Choroid plexus epithelial cell (primary cell): ENCODE measurements around the gene CRY2.

Experiments used
- DNase-seq: peaks from one replicate; pipeline ENCODE4 v3.0.0-alpha.2; 2010; ENCODE audit warnings: low read depth
- H3K4me3 ChIP-seq: 2 replicates; pipeline ENCODE4 v1.5.1; 2011; ENCODE audit warnings: low read depth, mild to moderate bottlenecking, control low read depth, low read length, moderate library complexity
- TF ChIP-seq, protein P1 (sequence below): conservative IDR thresholded peaks from 2 replicates; pipeline ENCODE4 v1.5.1; 2011; ENCODE audit warnings: low read depth, mild to moderate bottlenecking, control low read depth, inconsistent platforms, low read length, moderate library complexity

The CRY2 gene

DNA sequence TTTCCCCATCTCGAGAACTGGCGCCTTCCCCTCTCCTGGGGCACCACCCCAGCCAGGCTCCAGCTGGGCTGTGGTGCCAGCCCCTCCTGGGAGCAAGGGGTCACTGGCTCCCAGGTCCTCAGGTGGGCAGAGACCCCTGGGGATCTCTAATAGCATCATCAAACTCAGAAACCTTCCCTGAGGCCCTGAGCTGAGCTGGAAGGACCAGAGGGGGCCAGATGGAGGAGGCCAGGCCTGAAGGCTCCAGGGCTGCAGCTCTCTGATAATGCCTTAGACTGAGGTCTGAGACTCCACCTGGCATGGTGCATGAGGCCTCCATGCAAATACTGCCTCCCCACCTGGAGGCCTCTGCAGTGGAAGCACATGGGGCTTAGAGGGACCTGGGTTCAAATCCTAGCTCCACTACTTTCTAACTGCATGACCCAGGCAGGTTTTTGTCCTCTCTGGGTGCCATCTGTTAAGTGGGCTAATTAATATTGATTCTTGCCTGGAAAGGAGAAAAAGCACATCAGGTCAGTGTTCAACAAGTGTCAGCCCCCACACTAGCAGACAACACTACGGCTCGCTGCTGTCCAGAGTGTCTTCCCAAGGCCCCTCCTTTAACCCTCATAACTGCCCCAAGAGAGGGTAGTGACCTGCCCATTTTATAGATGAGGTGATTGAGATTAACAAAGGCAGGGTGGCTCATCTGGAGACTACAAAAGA lies 39.7 kb downstream of the CRY2 start:
- H3K4me3 ChIP-seq: no peak overlapping the region
- DNase-seq: no peak
- TF ChIP-seq, protein P1, sequence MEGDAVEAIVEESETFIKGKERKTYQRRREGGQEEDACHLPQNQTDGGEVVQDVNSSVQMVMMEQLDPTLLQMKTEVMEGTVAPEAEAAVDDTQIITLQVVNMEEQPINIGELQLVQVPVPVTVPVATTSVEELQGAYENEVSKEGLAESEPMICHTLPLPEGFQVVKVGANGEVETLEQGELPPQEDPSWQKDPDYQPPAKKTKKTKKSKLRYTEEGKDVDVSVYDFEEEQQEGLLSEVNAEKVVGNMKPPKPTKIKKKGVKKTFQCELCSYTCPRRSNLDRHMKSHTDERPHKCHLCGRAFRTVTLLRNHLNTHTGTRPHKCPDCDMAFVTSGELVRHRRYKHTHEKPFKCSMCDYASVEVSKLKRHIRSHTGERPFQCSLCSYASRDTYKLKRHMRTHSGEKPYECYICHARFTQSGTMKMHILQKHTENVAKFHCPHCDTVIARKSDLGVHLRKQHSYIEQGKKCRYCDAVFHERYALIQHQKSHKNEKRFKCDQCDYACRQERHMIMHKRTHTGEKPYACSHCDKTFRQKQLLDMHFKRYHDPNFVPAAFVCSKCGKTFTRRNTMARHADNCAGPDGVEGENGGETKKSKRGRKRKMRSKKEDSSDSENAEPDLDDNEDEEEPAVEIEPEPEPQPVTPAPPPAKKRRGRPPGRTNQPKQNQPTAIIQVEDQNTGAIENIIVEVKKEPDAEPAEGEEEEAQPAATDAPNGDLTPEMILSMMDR: no peak

DNA sequence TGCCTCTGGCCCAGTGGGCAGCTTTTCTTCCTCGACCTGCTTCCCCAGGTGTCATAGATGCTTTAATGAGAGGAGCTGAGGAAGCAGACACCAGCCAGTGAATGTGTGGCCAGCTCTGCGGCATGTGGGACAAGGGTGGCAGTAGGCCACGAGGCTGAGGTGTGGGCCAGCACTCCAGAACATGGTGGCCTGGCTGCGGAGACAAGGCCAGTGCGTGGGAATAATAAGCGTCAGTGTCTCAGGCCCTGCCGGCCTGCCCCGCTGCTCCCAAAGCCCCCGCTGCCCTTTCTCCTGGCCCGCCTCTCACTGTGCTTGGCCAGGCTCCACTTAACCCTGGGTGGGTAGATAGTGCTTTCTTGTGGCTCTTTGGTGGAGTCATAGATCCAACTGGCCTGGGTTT lies 40.3 kb downstream of the CRY2 start:
- TF ChIP-seq, protein P1: no peak
- H3K4me3 ChIP-seq: no peak overlapping the region
- DNase-seq: no peak

DNA sequence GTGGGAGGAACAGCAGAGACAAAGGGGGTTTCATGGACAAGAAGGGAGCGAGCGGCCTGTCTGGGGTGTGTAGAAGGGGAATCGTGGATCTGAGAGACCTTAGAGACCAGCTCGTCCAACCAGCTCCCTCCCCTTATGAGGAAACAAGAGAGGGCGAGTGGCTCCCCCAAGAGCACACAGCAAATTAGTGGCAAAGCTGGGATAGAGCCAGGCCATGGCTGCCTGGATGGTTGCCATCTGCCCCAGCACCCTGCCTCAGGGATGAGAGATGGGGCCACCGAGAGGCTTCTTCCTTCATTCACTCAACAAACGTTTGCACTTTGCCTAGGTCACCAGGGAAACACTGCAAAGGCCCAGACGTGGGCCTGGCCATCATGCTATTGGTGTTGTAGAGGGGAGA lies 42.3 kb downstream of the CRY2 start:
- DNase-seq: no peak
- H3K4me3 ChIP-seq: no peak overlapping the region
- TF ChIP-seq, protein P1: no peak

DNA sequence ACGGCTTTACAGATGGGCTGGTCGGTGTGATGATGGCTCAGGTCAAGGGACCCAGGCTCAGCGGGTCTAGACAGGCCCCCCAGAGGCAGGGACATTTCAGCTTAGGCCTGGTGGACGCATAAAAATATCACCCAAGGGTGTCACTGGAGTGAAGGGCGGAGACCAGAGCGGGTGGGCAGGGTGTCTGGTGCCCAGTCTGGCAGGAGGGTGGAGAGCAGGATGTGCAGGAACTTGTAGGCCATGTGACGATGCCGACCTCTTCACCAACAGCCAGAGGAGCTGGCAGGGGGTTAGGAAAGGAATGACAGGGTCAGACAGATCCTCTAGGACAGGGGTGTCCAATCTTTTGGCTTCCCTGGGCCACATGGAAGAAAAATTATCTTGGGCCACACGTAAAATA lies 42.7 kb downstream of the CRY2 start:
- DNase-seq: no peak
- TF ChIP-seq, protein P1: no peak
- no peak overlapping the region for H3K4me3 ChIP-seq

DNA sequence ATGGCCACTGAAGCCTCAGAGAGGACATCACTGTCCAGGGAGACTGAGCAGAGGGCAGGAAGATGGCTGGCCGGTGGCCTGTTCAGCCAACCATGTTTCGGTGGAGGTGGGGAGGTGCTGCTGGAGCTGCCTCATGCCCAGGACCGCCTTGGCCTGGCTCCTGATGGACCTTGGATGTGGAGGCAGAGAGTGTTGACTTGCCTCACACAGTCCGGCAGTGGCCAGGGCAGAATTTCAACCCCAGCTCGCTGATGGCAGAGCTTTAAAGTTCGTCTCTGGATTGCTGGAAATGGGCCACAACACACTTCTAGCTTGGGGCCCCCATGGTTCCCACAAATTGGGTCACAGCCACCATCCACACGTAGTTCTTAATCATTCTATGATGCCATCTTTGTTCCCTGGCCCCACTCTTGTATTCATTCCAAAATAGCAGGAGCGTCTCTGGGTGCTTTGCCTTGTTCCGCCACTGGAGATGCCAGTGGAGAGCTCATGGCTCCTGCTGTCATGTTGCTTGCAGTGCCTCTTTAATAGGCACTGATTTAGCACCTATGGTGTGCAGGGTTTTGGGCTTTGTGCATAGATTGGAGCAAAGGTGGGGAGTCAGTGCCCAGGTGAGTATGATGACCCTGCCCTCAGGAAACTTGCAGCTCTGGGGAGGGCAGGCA lies 43.7 kb downstream of the CRY2 start:
- TF ChIP-seq, protein P1: no peak
- no peak overlapping the region for H3K4me3 ChIP-seq

DNA sequence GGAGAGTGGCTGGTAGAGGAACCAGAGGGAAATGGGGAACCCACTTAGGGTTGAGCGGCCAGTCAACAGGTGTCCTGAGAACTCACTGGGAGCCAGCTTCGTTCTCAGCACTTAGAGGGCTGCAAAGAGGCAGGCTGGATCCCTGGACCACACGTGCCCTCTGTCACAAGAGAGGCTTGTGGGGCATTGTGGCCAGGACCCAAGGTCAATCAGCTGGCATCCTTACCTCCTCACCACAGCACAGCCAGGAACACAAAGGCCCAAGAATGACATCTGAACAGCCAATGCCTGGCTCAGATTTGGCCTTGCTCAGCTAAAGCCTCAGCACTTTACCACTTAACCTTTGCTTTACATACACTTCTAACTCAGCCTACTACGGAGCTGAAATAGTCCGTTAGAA lies 45.6 kb downstream of the CRY2 start:
- H3K4me3 ChIP-seq: no peak overlapping the region
- TF ChIP-seq, protein P1: no peak
- no peak for DNase-seq

More for the DNA sequence above, 43.7 kb downstream of the CRY2 start:
- no peak for DNase-seq

DNA sequence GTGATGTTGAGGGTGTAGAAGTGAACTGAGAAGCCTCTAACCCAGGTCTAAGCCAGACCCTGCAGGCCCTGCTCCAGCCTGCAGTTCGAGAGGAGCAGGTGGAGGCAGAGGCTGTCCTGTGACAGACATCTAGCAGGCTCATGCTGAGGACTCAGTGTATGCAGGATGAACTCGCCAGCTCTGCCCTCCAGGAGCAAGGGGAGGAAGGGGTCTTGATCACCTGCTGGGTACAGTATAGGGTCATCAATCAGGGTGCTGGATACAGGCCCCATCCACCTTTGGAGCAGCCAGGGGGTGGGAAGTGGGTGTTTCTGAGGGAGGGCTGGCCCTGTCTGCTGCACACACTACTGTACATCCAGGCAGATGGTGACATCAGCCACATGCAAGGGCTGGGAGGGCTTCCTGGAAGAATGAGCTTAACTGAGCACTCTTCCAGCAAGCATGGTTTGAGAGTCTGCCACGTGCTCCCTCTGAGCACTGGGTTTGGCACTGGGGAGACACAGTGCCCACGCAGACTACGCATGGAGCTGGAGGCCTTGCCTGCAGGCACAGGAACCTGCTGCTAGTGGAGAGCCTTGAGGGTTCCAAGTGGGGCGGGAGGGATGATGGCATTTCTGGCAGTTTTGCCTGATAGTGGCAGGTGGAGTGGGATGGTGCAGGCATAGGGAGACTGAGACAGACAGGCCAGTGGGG lies 47.4 kb downstream of the CRY2 start:
- no peak for DNase-seq
- H3K4me3 ChIP-seq: no peak overlapping the region
- TF ChIP-seq, protein P1: no peak
